Pancreas (tissue), 10 donors: Measurements from ENCODE around the gene CAMSAP3. TPM values are rescaled to one million over a fixed set of nuclear protein-coding genes. Genes with fewer than 3 reads are reported as not detected.

Experiments used
- ATAC-seq, 4 donors: fragments of 200-7000 bp; cut with Tn5 transposase; one replicate each; pipeline versions ENCODE4 v1.8.0 to v1.9.1; 2020; ENCODE audit warnings: mild to moderate bottlenecking in 4 of 4, moderate library complexity in 4 of 4
- DNase-seq, 6 donors: peaks; one replicate each; pipeline ENCODE4 v3.0.0-alpha.2; 2020
- FAIRE-seq: peaks from 2 replicates; lab custom pipeline; 2012; peaks lifted over from hg19 to GRCh38; lab: Jason Lieb, UNC
- H3K27ac ChIP-seq, 4 donors: fragments of 200-600 bp; sonication (generic); 1 replicate in 3 of 4; 2 replicates in 1 of 4; pipeline versions ENCODE4 v1.5.0 to v1.8.0; 2020
- H3K27me3 ChIP-seq, 4 donors: fragments of 200-600 bp; one replicate each; pipeline ENCODE4 v1.8.0; 2021
- H3K36me3 ChIP-seq, 3 donors: fragments of 200-600 bp; sonication (generic) in 1 of 3; one replicate each; pipeline versions ENCODE4 v1.5.0 to v1.8.0; 2020 to 2021
- H3K4me1 ChIP-seq, 3 donors: fragments of 200-600 bp; one replicate each; pipeline ENCODE4 v1.8.0; 2021
- H3K4me3 ChIP-seq, 4 donors: fragments of 200-600 bp; sonication (generic) in 2 of 4; one replicate each; pipeline versions ENCODE4 v1.5.0 to v1.8.0; 2020 to 2021
- H3K9me3 ChIP-seq, 4 donors: fragments of 200-600 bp; one replicate each; pipeline ENCODE4 v1.8.0; 2021
- WGBS, 2 donors: extraction: QIAGEN DNeasy Blood & Tissue Kit; methylation state at CpG; one replicate each; pipeline ENCODE4 v1.1.7; 2013; 5-methylcytosine and 5-hydroxymethylcytosine counted together
- intact Hi-C, 3 donors: fragments of 100-400 bp; cut with DNase I; formaldehyde crosslinking; loops; one replicate each; pipeline versions ENCODE4 v1.11.1 to v1.14.2; 2022
- polyA plus RNA-seq, 2 donors: library from polyadenylated mRNA; stranded (reverse); fragments of 200-250 nt; gene quantifications; one replicate each; pipeline ENCODE4 v1.2.3, GENCODE V29; 2013
- total RNA-seq, 6 donors: library from RNA; stranded (reverse); fragmentation: NEBNext Ultra II Directional in 4 of 6; extraction: Animal tissue kit (Norgen Biotek cat#: 25700) in 4 of 6; gene quantifications; one replicate each; pipeline versions ENCODE4 v1.2.1 to v1.2.4, GENCODE V29; 2021 to 2023
- TF ChIP-seq, protein P1 (sequence below), 4 donors: fragments of 200-600 bp; sonication (generic) in 3 of 4; IDR thresholded peaks; one replicate each; pipeline versions ENCODE4 v1.5.0 to v1.8.0; 2021; ENCODE audit warnings: antibody characterized with exemption in 4 of 4
- donor health status: healthy with polysubstance abuse.
- donor health status: DM: no; HTN: no; CAD: no; lungs with moderate emphysema.
- donor health status: DM: no; HTN: no; CAD: no.
- donor health status: control.
- donor health status: control.
- donor health status: Bipolar disorder and iron deficiency.
- donor health status: DM: yes; HTN: yes; CAD: no.
- donor health status: DM: no; HTN: no; CAD: no.
- donor health status: DM: no; HTN: no; CAD: no.
- donor health status: DM: yes; HTN: yes; CAD: no.

Gene CAMSAP3
- total and polyA plus RNA-seq, 8 donors: 12.1 to 64.5 (median 23.5) TPM

DNA sequence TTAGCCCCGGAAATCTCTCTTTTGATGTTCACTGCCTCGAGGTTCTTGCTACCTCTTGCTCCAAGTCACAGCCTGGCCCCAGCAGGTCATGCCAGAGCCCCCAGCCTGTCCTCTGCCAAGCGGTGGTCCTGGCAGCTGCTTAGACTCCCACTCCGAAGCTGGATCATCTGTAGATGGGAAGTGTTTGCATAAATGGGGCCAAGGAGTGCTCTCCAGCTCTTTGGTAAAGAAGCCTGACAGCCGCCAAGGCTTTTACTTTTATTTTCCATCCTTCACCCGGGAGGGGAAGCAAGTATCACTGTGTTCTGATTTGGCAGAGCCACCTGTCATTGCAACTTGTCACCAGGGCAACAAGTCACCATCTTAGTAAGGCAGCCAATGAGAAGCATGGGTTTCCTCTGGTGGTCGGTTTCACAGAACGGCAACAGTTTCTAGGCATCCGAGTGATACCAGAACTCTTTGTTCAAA, 62.6 kb downstream of the CAMSAP3 start:
- H3K4me1 ChIP-seq: no peaks in the 10 kb centered on the region
- 28% methylated on average over 9 of the region's 9 CpGs for WGBS, 2 donors
- intact Hi-C loops: no loop called here
- FAIRE-seq (no peak), ATAC-seq (no peak), DNase-seq (no peak)
- TF ChIP-seq, protein P1, sequence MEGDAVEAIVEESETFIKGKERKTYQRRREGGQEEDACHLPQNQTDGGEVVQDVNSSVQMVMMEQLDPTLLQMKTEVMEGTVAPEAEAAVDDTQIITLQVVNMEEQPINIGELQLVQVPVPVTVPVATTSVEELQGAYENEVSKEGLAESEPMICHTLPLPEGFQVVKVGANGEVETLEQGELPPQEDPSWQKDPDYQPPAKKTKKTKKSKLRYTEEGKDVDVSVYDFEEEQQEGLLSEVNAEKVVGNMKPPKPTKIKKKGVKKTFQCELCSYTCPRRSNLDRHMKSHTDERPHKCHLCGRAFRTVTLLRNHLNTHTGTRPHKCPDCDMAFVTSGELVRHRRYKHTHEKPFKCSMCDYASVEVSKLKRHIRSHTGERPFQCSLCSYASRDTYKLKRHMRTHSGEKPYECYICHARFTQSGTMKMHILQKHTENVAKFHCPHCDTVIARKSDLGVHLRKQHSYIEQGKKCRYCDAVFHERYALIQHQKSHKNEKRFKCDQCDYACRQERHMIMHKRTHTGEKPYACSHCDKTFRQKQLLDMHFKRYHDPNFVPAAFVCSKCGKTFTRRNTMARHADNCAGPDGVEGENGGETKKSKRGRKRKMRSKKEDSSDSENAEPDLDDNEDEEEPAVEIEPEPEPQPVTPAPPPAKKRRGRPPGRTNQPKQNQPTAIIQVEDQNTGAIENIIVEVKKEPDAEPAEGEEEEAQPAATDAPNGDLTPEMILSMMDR (IDR thresholded peaks at IDR 0.05): no peak
- no peaks in the 10 kb centered on the region for H3K36me3 ChIP-seq
- no peaks in the 10 kb centered on the region for H3K27me3 ChIP-seq
- H3K27ac ChIP-seq: no peak overlapping the region
- no peak overlapping the region for H3K4me3 ChIP-seq
- H3K9me3 ChIP-seq: no peaks in the 10 kb centered on the region

DNA sequence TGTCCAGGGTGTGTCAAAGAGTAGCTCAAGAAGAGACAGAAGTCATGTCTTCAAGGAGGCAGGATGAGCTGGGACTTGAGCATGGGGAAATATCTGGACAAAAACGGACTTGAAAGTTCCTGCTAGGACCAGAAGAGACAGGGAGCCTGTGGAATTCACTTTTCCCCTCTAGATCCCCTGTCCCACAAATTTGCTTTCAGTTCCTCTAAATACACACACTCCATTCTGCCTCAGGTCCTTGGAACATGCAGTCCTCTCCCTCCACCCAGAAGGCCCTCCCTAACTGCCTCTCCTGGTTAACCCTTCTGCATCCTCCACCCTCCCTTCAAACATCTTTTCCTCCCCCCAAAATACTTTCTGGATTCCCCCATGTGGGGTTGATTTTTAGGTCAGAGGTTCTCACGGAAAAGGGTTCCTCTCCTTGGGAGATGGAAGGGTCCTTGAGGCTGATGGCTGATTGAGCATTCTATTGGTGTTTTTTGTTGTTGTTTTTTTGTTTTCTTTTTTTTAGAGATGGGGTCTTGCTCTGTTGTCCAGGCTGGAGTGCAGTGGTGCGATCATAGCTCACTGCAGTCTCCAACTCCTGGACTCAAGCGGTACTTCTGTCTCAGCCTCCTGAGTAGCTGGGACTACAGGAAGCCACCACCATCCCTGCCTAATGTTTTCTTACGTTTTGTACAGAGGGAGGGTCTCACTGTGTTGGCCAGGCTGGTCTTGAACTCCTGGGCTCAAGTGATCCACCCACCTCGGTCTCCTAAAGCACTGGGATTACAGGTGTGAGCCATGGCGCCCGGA, 66.3 kb downstream of the CAMSAP3 start:
- intact Hi-C loops: no loop called here
- ATAC-seq (no peak), DNase-seq (no peak), FAIRE-seq (no peak)
- TF ChIP-seq, protein P1 (IDR thresholded peaks at IDR 0.05): no peak
- Histone ChIP-seq H3K27ac (no peak overlapping the region), H3K9me3 (no peaks in the 10 kb centered on the region), H3K4me3 (no peak overlapping the region), H3K27me3 (no peaks in the 10 kb centered on the region), H3K36me3 (no peaks in the 10 kb centered on the region), H3K4me1 (no peaks in the 10 kb centered on the region)
- WGBS, 2 donors: 57 to 69% methylated on average over 8 of the region's 8 CpGs

DNA sequence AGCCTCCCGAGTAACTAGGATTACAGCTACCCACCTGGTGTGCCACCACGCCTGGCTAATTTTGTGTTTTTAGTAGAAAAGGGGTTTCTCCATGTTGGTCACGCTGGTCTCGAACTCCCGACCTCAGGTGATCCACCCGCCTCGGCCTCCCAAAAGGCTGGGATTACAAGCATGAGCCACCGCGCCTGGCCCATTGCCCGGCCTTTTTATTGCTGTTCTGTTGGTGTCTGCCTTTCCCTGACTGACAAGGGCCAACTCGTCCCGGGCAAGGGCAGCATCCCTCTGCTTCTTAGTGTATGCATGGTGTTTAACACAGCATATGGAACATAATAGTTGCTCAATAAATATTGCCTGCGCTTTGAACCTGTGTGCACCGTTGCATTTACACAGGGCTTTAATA, 67.0 kb downstream of the CAMSAP3 start:
- Histone ChIP-seq H3K4me3 (no peak overlapping the region), H3K27me3 (no peaks in the 10 kb centered on the region), H3K36me3 (no peaks in the 10 kb centered on the region), H3K4me1 (no peaks in the 10 kb centered on the region), H3K27ac (no peak overlapping the region), H3K9me3 (no peaks in the 10 kb centered on the region)
- ATAC-seq (no peak), DNase-seq (no peak), FAIRE-seq (no peak)
- intact Hi-C loops: no loop called here
- WGBS, 2 donors: 69 to 73% methylated on average over 14 of the region's 14 CpGs
- TF ChIP-seq, protein P1 (IDR thresholded peaks at IDR 0.05): no peak

DNA sequence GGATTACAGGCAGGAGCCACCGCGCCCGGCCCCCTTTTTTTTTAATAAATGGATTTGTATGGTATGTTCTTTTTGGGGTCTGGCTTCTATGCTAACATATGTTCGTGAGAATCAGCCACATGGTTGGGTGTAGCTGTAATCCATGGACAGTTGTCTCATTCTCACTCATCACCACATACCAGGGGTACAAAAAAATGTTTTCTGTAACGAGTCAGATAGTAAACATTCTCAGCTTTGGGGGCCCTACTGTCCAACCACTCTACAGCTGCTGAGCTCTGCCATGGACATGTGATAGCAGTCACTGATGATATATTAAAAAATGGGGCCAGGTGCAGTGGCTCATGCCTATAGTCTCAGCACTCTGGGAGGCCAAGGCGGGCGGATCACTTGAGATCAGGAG, 68.0 kb downstream of the CAMSAP3 start:
- Histone ChIP-seq H3K36me3 (no peaks in the 10 kb centered on the region), H3K27ac (no peak overlapping the region), H3K27me3 (no peaks in the 10 kb centered on the region), H3K9me3 (no peaks in the 10 kb centered on the region), H3K4me1 (no peaks in the 10 kb centered on the region), H3K4me3 (no peak overlapping the region)
- intact Hi-C loops: no loop called here
- no peak for ATAC-seq
- TF ChIP-seq, protein P1 (IDR thresholded peaks at IDR 0.05): no peak
- WGBS, 2 donors: 58 to 72% methylated on average over 7 of the region's 7 CpGs
- no peak for DNase-seq
- no peak for FAIRE-seq

DNA sequence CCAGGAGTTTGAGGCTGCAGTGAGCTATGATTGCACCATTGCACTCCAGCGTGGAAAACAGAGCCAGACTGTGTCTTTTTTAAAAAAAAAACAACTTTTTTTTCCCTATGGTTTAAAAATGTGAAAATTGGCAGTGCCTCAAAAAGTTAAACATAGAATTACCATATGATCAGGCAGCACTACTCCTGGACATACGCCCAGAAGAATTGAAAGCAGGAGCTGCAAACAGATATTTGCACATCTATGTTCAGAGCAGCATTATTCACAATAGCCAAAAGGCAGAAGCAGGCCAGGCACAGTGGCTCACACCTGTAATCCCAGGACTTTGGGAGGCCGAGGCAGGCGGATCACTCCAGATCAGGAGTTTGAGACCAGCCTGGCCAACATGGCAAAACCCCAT, 69.4 kb downstream of the CAMSAP3 start:
- H3K9me3 ChIP-seq: no peaks in the 10 kb centered on the region
- no peak overlapping the region for H3K27ac ChIP-seq
- TF ChIP-seq, protein P1 (IDR thresholded peaks at IDR 0.05): no peak
- intact Hi-C loops: no loop called here
- DNase-seq: no peak
- WGBS, 2 donors: 32 to 47% methylated on average over 4 of the region's 4 CpGs
- H3K4me1 ChIP-seq: no peaks in the 10 kb centered on the region
- ATAC-seq: no peak
- no peaks in the 10 kb centered on the region for H3K27me3 ChIP-seq
- H3K4me3 ChIP-seq: no peak overlapping the region
- FAIRE-seq: no peak
- no peaks in the 10 kb centered on the region for H3K36me3 ChIP-seq
